ENCODE results near the gene TSPAN33. TPM values are rescaled to one million over a fixed set of nuclear protein-coding genes. Genes with fewer than 3 reads are reported as not detected.

TSPAN33 gene
- polyA plus RNA-seq, 1 of the 3 experiments (the other 2 are of a cell fraction): 6.9 TPM

DNA sequence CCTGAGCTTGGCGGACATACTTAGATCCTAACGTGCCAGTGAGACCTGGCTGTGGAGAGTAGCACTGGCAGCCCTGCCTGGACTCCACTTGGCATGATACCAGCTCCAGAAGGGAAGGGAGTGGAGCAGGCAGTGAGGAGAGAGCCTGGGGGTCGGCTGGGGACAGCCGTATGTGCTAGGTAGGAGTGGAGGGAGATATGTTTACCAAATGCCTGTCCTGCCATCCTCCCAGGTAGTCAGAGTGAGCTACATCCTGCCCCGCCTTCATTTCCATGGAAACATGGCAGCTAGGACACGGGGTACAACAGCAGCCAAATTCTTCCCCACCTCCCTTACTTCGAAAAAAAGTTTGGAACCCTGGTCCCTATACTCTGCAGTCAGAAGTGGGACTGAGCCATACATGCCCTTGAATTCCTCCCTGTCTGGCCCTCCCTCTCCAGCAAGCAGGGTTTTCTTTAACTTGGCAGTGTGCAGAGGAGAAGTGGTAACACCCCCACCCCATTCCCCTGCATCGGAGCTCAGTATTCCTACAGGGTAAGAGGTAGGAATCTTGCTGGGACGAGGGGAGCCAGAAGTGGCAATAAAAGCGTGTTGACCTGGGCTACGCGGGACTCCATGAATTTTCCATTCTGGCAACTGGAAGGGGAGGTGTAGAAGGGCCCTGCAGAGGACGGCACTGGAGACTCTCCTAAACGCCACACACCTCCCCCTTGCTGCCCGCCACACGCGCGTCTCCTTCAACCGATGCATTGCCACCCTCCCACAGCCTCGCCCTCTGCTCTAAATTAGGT lies 23.9 kb downstream of the TSPAN33 start:
- CTCF ChIA-PET: interaction anchor here (0.7 to 15.6 kb wide), 6 partner anchors 16 to 130 kb away, joined by 3 to 385 read pairs (median 6); no protein-coding TSS in a partner anchor
- no peak overlapping the region for H3K4me2 ChIP-seq
- H4K20me1 ChIP-seq (ENCODE audit: insufficient read depth): no peaks in the 10 kb centered on the region
- DNase-seq: no peak
- H3K79me2 ChIP-seq (ENCODE audit: insufficient read depth): no peaks in the 10 kb centered on the region
- no peaks in the 10 kb centered on the region for H3K4me1 ChIP-seq (ENCODE audit: control insufficient read depth in 1 of 2, insufficient read depth in 2 of 2, low read depth in 1 of 2, low read length in 1 of 2)
- TF ChIP-seq NRF1 (IDR thresholded peaks at IDR 0.05; ENCODE audit: low read depth, low read length) (no peak), RFX5 (IDR thresholded peaks at IDR 0.05; ENCODE audit: low read length) (no peak), TAF1 (IDR thresholded peaks at IDR 0.05; ENCODE audit: borderline replicate concordance, low read depth, low read length) (no peak), EZH2phosphoT487 (IDR thresholded peaks at IDR 0.05; ENCODE audit: borderline replicate concordance, low read depth) (no peak), ELF1 (IDR thresholded peaks at IDR 0.05) (no peak), USF1 (IDR thresholded peaks at IDR 0.05; ENCODE audit: borderline replicate concordance, low read depth) (no peak), FOSL2 (IDR thresholded peaks at IDR 0.05; ENCODE audit: borderline replicate concordance, low read depth) (no peak), SIN3A (IDR thresholded peaks at IDR 0.05; ENCODE audit: borderline replicate concordance, low read depth, low read length) (no peak), CHD2 (IDR thresholded peaks at IDR 0.05; ENCODE audit: low read length, partially characterized antibody) (no peak), POLR2AphosphoS5 (IDR thresholded peaks at IDR 0.05; ENCODE audit: low read depth, low read length) (no peak), TCF12 (IDR thresholded peaks at IDR 0.05) (no peak), PBX3 (IDR thresholded peaks at IDR 0.05) (no peak), GABPA (IDR thresholded peaks at IDR 0.05; ENCODE audit: low read depth) (no peak), TEAD4 (IDR thresholded peaks at IDR 0.05; ENCODE audit: borderline replicate concordance, insufficient read depth) (no peak), RAD21 (IDR thresholded peaks at IDR 0.05; ENCODE audit: low read length) (no peak)
- TF ChIP-seq, protein P1, sequence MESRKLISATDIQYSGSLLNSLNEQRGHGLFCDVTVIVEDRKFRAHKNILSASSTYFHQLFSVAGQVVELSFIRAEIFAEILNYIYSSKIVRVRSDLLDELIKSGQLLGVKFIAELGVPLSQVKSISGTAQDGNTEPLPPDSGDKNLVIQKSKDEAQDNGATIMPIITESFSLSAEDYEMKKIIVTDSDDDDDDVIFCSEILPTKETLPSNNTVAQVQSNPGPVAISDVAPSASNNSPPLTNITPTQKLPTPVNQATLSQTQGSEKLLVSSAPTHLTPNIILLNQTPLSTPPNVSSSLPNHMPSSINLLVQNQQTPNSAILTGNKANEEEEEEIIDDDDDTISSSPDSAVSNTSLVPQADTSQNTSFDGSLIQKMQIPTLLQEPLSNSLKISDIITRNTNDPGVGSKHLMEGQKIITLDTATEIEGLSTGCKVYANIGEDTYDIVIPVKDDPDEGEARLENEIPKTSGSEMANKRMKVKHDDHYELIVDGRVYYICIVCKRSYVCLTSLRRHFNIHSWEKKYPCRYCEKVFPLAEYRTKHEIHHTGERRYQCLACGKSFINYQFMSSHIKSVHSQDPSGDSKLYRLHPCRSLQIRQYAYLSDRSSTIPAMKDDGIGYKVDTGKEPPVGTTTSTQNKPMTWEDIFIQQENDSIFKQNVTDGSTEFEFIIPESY (IDR thresholded peaks at IDR 0.05; ENCODE audit: borderline replicate concordance, low read depth): no peak
- H3K9ac ChIP-seq: no peak overlapping the region
- H3K27me3 ChIP-seq (ENCODE audit: insufficient read depth): no peaks in the 10 kb centered on the region
- no peaks in the 10 kb centered on the region for H3K36me3 ChIP-seq (replicated peaks in 1 of 2; ENCODE audit: control insufficient read depth in 1 of 2, insufficient read depth in 2 of 2, low read length in 1 of 2)
- no peaks in the 10 kb centered on the region for H3K9me2 ChIP-seq
- H2AFZ ChIP-seq (ENCODE audit: low read depth): no peak overlapping the region
- no peaks in the 10 kb centered on the region for H3K9me3 ChIP-seq
- H3K27ac ChIP-seq (ENCODE audit: low read depth in 2 of 2, low read length in 1 of 2): no peak overlapping the region
- H3K4me3 ChIP-seq (ENCODE audit: low read depth in 2 of 2, low read length in 1 of 2): no peak overlapping the region
- H3F3A ChIP-seq (replicated peaks; ENCODE audit: insufficient read depth): no peaks in the 10 kb centered on the region
- 88% methylated on average over 20 of the region's 20 CpGs for WGBS (ENCODE audit: low lambda C conversion rate)
- POLR2A ChIA-PET: no interaction called here
